Activated CD8-positive, alpha-beta T cell treated with anti-CD3 and anti-CD28 coated beads for 36 hours (primary cell): ENCODE data around the gene ZHX3. TPM values are rescaled to one million over a fixed set of nuclear protein-coding genes. Genes with fewer than 3 reads are reported as not detected.

Source experiments
- ATAC-seq: fragments of 200-7000 bp; cut with Tn5 transposase; one replicate; pipeline ENCODE4 v1.10.0; 2021; ENCODE audit warnings: mild to moderate bottlenecking, moderate library complexity
- CTCF ChIA-PET: fragments of 350-600 bp; sonication (Branson Sonifier 250); formaldehyde crosslinking; loops from one replicate; lab custom pipeline; 2021; ENCODE audit warnings: antibody characterized with exemption; lab: Charles Lee
- POLR2A ChIA-PET: fragments of 350-600 bp; sonication (Branson Sonifier 250); formaldehyde crosslinking; loops from one replicate; lab custom pipeline; 2021; ENCODE audit warnings: antibody characterized with exemption; lab: Charles Lee
- DNase-seq: peaks from one replicate; pipeline ENCODE4 v3.0.0-alpha.2; 2020
- H3K27ac Mint-ChIP-seq: one replicate; pipeline ENCODE4 v1.8.0; 2021; ENCODE audit warnings: mild to moderate bottlenecking, mixed read lengths
- H3K27me3 Mint-ChIP-seq: one replicate; pipeline ENCODE4 v1.8.0; 2021; ENCODE audit warnings: mixed read lengths
- H3K36me3 Mint-ChIP-seq: one replicate; pipeline ENCODE4 v1.8.0; 2021; ENCODE audit warnings: low read depth, mixed read lengths
- H3K4me1 Mint-ChIP-seq: one replicate; pipeline ENCODE4 v1.8.0; 2021; ENCODE audit warnings: low read depth, mixed read lengths
- H3K4me3 Mint-ChIP-seq: one replicate; pipeline ENCODE4 v1.8.0; 2021; ENCODE audit warnings: mild to moderate bottlenecking, moderate library complexity, mixed read lengths
- H3K9me3 Mint-ChIP-seq: one replicate; pipeline ENCODE4 v1.8.0; 2021; ENCODE audit warnings: mixed read lengths
- CTCF ChIP-seq: fragments of 200-600 bp; IDR thresholded peaks from one replicate; pipeline ENCODE4 v1.8.0; 2022; ENCODE audit warnings: antibody characterized with exemption, mild to moderate bottlenecking
- intact Hi-C: fragments of 100-400 bp; cut with micrococcal nuclease; formaldehyde crosslinking; loops from one replicate; pipeline ENCODE4 v1.10.0; 2022
- total RNA-seq, 2 experiments: library from RNA; stranded (reverse); gene quantifications; one replicate each; pipeline ENCODE4 v1.2.3, GENCODE V29; 2021

ZHX3 gene
- total RNA-seq, 2 experiments from 2014 or later, result 14.1 to 14.2 TPM

DNA sequence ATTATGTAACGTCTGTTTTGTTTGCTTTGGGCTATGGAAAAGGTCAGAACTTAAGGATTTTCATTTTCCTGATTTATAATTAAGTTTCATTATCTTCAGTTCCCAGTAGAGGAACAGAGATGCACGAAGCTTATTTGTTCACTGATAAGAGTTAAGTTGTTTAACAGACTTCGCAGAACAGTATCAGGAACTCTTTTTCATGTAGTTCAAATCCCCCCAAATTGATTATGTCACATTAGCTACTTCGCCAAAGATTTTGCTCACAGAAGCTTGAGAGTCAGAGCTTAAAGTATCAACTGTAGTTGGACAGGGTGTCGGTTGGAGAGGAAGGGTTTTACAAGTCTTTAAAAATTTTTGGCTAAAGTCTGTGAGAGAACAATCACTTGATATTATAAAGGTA, 43.4 kb downstream of the ZHX3 start:
- ChIA-PET POLR2A (no interaction called here), CTCF (interaction anchor here (0.8 to 1.4 kb wide), 2 partner anchors 65 to 139 kb away, joined by 3 to 5 read pairs; no protein-coding TSS in a partner anchor)
- intact Hi-C loops, result no loop called here
- DNase-seq (no peak), ATAC-seq (no peak)
- Mint-ChIP-seq H3K36me3 (no peaks in the 10 kb centered on the region), H3K27me3 (no peaks in the 10 kb centered on the region), H3K4me3 (no peak overlapping the region), H3K27ac (no peak overlapping the region), H3K4me1 (peaks cover 9% of the 10 kb centered on the region), H3K9me3 (no peaks in the 10 kb centered on the region)
- no peak for TF ChIP-seq CTCF

DNA sequence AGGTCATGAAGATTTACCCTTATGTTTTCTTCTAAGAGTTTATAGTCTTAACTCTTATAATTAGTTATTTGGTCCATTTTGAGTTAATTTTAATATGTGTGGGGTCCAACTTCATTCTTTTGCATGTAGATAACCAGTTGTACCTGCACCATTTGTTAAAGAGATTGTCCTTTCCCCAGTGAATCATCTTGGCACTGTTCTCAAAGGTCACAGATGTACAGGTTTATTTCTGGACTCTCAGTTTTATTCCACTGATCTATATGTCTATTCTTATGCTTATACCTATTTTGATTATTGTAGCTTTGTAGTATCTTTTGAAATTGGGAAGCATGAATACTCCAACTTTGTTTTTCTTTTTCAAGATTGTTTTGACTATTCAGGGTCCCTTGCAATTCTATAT, 44.1 kb downstream of the ZHX3 start:
- POLR2A ChIA-PET, result no interaction called here
- ATAC-seq, result no peak
- DNase-seq, result no peak
- H3K4me1 Mint-ChIP-seq, result peaks cover 9% of the 10 kb centered on the region
- H3K27ac Mint-ChIP-seq, result no peak overlapping the region
- no peak overlapping the region for H3K4me3 Mint-ChIP-seq
- no peaks in the 10 kb centered on the region for H3K27me3 Mint-ChIP-seq
- intact Hi-C loops, result no loop called here
- no peaks in the 10 kb centered on the region for H3K9me3 Mint-ChIP-seq
- H3K36me3 Mint-ChIP-seq, result no peaks in the 10 kb centered on the region
- no peak for TF ChIP-seq CTCF
- CTCF ChIA-PET, result interaction anchor here (0.8 kb wide), 1 partner anchor 66 kb away, joined by 3 read pairs; no protein-coding TSS in a partner anchor

DNA sequence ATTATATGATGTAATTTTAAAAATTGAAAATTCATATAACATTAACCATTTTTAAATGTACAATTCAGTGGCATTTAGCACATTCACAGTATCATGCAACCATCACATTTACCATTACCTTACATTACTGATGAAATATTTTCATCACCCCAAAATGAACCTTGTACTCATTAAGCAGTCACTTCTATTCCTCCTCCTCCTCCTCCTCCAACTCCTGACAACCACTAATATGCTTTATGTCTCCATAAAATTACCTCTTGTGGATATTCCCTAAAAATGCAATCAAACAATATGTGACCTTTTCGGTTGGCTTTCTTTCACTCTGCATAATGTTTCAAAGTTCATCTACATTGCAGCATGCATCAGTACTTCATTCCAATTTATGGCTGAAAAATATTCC, 45.2 kb downstream of the ZHX3 start:
- ATAC-seq (no peak), DNase-seq (no peak)
- ChIA-PET POLR2A (no interaction called here), CTCF (interaction anchor here (1.3 to 1.4 kb wide), 3 partner anchors 31 to 309 kb away, joined by 3 to 5 read pairs (median 3); no protein-coding TSS in a partner anchor)
- H3K27ac Mint-ChIP-seq, result no peak overlapping the region
- H3K9me3 Mint-ChIP-seq, result no peaks in the 10 kb centered on the region
- peaks cover 9% of the 10 kb centered on the region for H3K4me1 Mint-ChIP-seq
- no peak overlapping the region for H3K4me3 Mint-ChIP-seq
- H3K27me3 Mint-ChIP-seq, result no peaks in the 10 kb centered on the region
- intact Hi-C loops, result no loop called here
- no peak for TF ChIP-seq CTCF
- H3K36me3 Mint-ChIP-seq, result peaks cover under 1% of the 10 kb centered on the region

DNA sequence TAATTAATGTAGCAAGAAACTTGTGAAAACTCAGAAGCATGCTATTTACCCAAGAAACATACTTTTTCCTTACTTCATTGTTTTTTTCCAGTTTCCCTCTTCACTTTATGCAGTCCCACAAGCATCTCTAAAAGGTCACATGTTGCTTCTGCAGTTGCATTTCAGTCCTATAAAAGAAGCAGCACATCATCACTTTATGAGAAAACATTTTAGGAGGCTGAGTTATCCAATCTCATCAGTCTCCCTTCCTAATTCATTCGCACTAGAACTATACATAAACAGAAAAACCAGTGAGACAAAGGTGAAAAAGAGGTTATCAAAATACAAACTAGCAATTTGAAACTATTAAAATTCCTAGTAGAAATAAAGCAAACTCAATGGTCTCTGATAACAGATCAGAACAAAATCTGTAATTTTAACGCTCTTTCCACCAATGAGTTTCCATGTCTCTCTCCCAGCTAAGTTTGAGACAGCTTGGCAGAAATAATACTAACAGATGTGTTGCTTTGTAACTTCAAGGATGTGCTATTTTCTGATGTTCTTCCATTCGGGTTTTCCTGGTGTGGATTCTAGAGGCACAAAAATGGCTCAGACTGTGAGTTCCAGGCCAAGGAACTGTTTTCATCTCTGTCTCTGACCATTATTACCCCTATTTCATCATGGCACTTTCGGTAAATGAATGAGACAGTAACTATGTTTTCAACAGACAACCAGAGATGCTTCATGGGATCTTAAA, 48.4 kb downstream of the ZHX3 start:
- intact Hi-C loops, result no loop called here
- no peak for TF ChIP-seq CTCF
- no peak for DNase-seq
- Mint-ChIP-seq H3K36me3 (peaks cover 8% of the 10 kb centered on the region), H3K4me1 (peaks cover under 1% of the 10 kb centered on the region), H3K4me3 (no peak overlapping the region), H3K9me3 (no peaks in the 10 kb centered on the region), H3K27ac (no peak overlapping the region), H3K27me3 (no peaks in the 10 kb centered on the region)
- ATAC-seq, result no peak
- CTCF ChIA-PET, result no interaction called here
- POLR2A ChIA-PET, result no interaction called here

- no peak for ATAC-seq
- ChIA-PET CTCF (no interaction called here), POLR2A (interaction anchor here (0.7 kb wide), 1 partner anchor 48 kb away, joined by 3 read pairs; no protein-coding TSS in a partner anchor)
- Mint-ChIP-seq H3K9me3 (no peaks in the 10 kb centered on the region), H3K4me3 (no peak overlapping the region), H3K27ac (no peak overlapping the region), H3K4me1 (no peaks in the 10 kb centered on the region), H3K36me3 (peaks cover 8% of the 10 kb centered on the region), H3K27me3 (no peaks in the 10 kb centered on the region)
- no peak for DNase-seq
- TF ChIP-seq CTCF, result no peak
- intact Hi-C loops, result no loop called here
Measured at GRCh38 chr20:41268402-41268801, 49.1 kb downstream of the ZHX3 start.
